COLO668 (cell line): ENCODE data around the gene ASTN2.

ENCODE experiments used
- DNase-seq: peaks from one replicate; lab custom pipeline; 2025; ENCODE audit not compliant: unreplicated experiment; lab: John Stamatoyannopoulos, UW

ASTN2 gene

GRCh38 chr9:116984111-116984510, 430.7 kb downstream of the ASTN2 start:
- DNase-seq: no peak

- DNase-seq: no peak
Measured at GRCh38 chr9:116980582-116981120, 434.2 kb downstream of the ASTN2 start.

GRCh38 chr9:116979456-116979855, 435.4 kb downstream of the ASTN2 start:
- no peak for DNase-seq

GRCh38 chr9:116978155-116978554, 436.7 kb downstream of the ASTN2 start:
- no peak for DNase-seq

GRCh38 chr9:116975126-116975525, 439.7 kb downstream of the ASTN2 start:
- DNase-seq: no peak

- no peak for DNase-seq
Measured at GRCh38 chr9:116966199-116966598, 448.7 kb downstream of the ASTN2 start.

GRCh38 chr9:116964258-116964657, 450.6 kb downstream of the ASTN2 start:
- no peak for DNase-seq

GRCh38 chr9:116959809-116960208, 455.0 kb downstream of the ASTN2 start:
- DNase-seq: no peak

- DNase-seq: no peak
Measured at GRCh38 chr9:116958881-116959280, 456.0 kb downstream of the ASTN2 start.

- DNase-seq: no peak
Measured at GRCh38 chr9:116954731-116955130, 460.1 kb downstream of the ASTN2 start.

- DNase-seq: no peak
Measured at GRCh38 chr9:116953271-116953670, 461.6 kb downstream of the ASTN2 start.

GRCh38 chr9:116952436-116952810, 462.4 kb downstream of the ASTN2 start:
- DNase-seq: no peak

GRCh38 chr9:116951588-116952435, 463.0 kb downstream of the ASTN2 start:
- no peak for DNase-seq

- DNase-seq: no peak
Measured at GRCh38 chr9:116945817-116946216, 469.0 kb downstream of the ASTN2 start.

GRCh38 chr9:116944714-116945534, 469.9 kb downstream of the ASTN2 start:
- no peak for DNase-seq

GRCh38 chr9:116943970-116944369, 470.9 kb downstream of the ASTN2 start:
- no peak for DNase-seq

- no peak for DNase-seq
Measured at GRCh38 chr9:116942593-116943061, 472.2 kb downstream of the ASTN2 start.

GRCh38 chr9:116941266-116941665, 473.6 kb downstream of the ASTN2 start:
- no peak for DNase-seq

GRCh38 chr9:116940614-116941215, 474.1 kb downstream of the ASTN2 start:
- no peak for DNase-seq

GRCh38 chr9:116939614-116940013, 475.2 kb downstream of the ASTN2 start:
- DNase-seq: no peak

GRCh38 chr9:116939161-116939560, 475.7 kb downstream of the ASTN2 start:
- DNase-seq: no peak
